ENCODE measurements around the gene LST1.

The LST1 gene

DNA sequence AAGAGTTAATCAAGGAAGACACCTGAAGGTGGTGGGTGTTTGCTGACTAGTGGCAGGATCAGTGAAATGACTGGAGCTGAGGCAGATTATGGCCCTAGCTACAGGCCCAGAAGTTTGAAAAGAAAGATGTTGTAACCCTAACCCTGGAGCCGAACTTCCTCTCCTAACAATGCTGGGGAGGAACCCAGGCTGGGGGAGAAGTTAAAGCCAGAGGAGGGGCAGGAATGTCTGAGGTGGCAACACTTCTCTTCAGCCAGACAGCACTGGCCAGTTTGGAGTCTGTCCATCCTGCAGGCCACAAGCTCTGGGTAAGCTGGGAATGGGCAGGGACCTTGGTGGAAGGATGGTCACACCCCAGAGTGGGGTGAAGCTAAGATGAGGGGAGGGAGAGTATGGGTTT is at the start of gene LST1:
Gene LST1, plus strand, starts transcription at position 270 of the 400 bp plus-strand sequence. CDS start 1,023 bp downstream, outside the sequence.
- DNase-seq: peak; percentile 55

- no peak for DNase-seq
Observed at GRCh38 chr6:31538805-31539400, 47.2 kb upstream of the LST1 start.

DNA sequence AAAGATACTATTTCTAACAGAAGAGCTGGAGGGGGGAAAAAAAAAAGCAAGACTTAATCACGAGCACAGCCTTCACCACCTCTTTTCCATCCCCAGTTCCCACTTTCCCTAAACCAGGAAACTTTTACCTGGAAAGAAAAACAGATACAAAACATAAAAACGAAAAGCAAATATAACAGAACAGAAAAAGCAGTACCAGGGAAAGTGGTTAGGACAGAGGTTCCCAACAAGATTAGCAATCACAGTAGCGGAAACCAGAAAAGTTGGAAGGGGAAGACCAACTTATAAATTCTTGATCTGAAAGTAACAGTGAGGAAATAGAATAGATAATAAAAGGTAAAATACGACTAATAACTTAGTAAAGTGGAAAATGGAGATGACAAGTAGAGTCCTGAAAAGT is 45.4 kb upstream of the LST1 start:
- no peak for DNase-seq

GRCh38 chr6:31541059-31541657 is 44.9 kb upstream of the LST1 start:
- DNase-seq: peak; percentile 90

GRCh38 chr6:31541658-31542521 is 44.2 kb upstream of the LST1 start, which contains the start of gene DDX39B:
TSS of gene DDX39B (minus strand) at chr6:31542003. CDS start at chr6:31540532, 1,471 bp downstream.
- DNase-seq: peak; percentile 99

GRCh38 chr6:31543639-31544038 is 42.4 kb upstream of the LST1 start:
- no peak for DNase-seq

DNA sequence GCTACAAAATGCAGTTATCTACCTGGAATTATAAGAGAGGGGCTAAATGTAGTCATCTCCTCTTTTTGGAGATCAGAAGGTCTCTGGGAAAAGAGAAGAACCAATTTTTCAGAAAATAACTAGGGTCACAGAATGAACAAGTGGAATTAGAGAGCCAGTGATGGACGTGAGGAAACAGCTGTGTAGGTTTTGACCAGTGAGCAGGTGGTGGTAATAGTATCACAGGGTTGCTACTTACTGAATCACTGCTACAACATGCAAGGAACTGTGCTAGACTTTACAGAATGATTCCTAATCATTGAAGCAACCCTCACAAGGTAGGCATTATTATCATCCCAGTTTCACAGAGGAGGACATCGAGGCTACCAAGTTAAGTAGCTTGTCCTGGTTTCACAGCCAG is 41.4 kb upstream of the LST1 start:
- DNase-seq: no peak

DNA sequence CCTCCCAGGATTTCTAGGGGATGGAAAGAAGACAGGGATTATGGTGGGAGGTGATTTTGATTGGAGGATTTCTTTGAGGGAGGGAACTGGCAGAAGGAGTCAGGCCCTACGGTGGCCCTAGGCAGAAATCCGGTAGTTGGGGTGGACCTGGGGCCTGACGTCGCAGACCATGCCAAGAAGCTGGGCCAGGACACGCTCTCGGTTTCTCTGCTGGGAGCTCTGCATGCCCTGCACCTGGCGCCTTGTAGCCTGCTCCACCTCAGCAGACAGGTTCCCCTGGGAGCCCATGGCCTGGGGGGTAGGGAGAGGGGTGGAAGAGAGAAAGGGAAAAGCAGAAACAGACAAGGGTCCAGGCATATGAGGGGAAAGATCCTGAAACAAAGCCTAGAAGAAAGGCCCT is 40.8 kb upstream of the LST1 start:
- DNase-seq: no peak

GRCh38 chr6:31546339-31546957 is 39.6 kb upstream of the LST1 start, which contains the start of gene ATP6V1G2:
TSS of gene ATP6V1G2 (minus strand) at chr6:31546608. CDS start at chr6:31546559, 49 bp downstream.
- peak; percentile 92 for DNase-seq

- peak; percentile 98 for DNase-seq
Observed at GRCh38 chr6:31546958-31547726, 38.9 kb upstream of the LST1 start, which contains the start of gene NFKBIL1. TSS of gene NFKBIL1 (plus strand) at chr6:31547608. CDS start at chr6:31547695, 87 bp downstream.

DNA sequence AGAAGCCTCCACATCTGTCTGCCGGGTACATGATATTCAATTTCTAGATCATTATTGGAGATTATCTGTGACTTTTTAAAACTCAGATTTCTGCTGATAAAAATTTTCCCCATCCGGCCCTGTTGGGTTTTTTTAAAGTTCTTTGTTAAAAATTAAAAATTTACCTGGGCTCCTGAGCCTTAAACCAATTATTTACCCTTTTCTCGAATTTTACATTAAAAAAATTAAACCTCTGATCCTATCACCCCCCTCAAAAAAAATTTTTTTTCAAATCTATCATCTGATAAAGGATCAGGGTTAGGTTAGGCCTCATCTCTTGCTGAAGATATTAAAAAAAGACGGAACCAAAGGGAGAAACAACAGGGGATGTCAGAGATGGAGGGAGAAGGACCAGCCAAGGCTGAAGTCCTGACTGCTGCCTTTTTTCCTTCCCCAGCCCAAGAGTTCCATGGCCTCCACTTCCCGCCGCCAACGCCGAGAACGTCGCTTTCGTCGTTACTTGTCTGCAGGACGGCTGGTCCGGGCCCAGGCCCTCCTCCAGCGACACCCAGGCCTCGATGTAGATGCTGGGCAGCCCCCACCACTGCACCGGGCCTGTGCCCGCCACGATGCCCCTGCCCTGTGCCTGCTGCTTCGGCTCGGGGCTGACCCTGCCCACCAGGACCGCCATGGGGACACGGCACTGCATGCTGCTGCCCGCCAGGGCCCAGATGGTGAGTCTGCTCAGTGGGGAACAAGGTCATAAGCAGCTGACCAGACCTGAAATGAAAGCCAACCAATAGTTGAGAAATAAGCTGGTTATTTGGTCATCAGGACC is 38.1 kb upstream of the LST1 start:
- DNase-seq: no peak

DNA sequence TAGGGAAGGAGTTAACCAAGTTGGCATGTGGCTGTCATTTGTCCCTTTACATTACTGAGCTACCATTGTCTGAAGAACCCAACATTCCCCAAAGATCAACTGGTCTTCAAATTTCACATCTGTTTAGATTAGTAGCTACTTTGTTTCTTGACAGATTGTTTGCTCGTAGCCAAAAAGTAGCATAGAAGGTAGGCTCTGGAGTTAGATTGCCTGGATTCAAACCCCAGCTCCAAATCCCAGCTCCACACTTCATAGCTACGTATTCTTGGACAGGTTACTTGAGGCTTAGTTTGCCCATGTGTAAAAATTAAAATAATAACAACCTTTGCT is 37.6 kb upstream of the LST1 start:
- DNase-seq: no peak

GRCh38 chr6:31551371-31551770 is 34.7 kb upstream of the LST1 start:
- peak; percentile 91 for DNase-seq

- DNase-seq: no peak
Observed at GRCh38 chr6:31556307-31556706, 29.8 kb upstream of the LST1 start.

- no peak for DNase-seq
Observed at GRCh38 chr6:31557443-31558317, 28.4 kb upstream of the LST1 start.

DNA sequence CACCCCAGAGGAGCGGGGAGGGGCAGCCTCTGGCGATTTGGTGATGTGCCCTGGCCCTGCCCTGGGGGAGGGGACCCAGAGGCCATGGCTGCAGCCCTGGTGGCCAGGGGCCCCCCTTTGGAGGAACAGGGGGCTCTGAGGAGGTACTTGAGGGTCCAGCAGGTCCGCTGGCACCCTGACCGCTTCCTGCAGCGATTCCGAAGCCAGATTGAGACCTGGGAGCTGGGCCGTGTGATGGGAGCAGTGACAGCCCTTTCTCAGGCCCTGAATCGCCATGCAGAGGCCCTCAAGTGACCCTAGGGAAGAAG is 27.8 kb upstream of the LST1 start:
- no peak for DNase-seq

- peak; percentile 84 for DNase-seq
Observed at GRCh38 chr6:31558631-31559500, 27.2 kb upstream of the LST1 start.

GRCh38 chr6:31559606-31559957 is 26.5 kb upstream of the LST1 start:
- DNase-seq: no peak

- peak; percentile 75 for DNase-seq
Observed at GRCh38 chr6:31559958-31560696, 25.9 kb upstream of the LST1 start.

Data from hematopoietic multipotent progenitor cell treated with erythropoietin and hydrocortisone succinate and interleukin-3 and kit ligand, for 6 days (in vitro differentiated cells).